Gastrocnemius medialis (tissue), 4 donors: ENCODE measurements around the gene GNB3.

Source experiments
- CTCF ChIP-seq, 5 experiments: fragments of 450-650 bp in 3 of 5; fragments of 200-600 bp in 2 of 5; sonication (generic) in 2 of 5; IDR thresholded peaks in 4 of 5; conservative IDR thresholded peaks in 1 of 5; 1 replicate in 4 of 5; 2 replicates in 1 of 5; pipeline ENCODE4 v1.5.1; 2016 to 2019; ENCODE audit warnings: antibody characterized with exemption in 5 of 5, mild to moderate bottlenecking in 3 of 5, moderate library complexity in 3 of 5
- POLR2A ChIP-seq, 2 donors: fragments of 450-650 bp; IDR thresholded peaks; one replicate each; pipeline ENCODE4 v1.6.1; 2017; ENCODE audit warnings: antibody characterized with exemption in 2 of 2, mild to moderate bottlenecking in 2 of 2, moderate library complexity in 2 of 2

- TF ChIP-seq CTCF (IDR thresholded peaks at IDR 0.05 in 4 of 5, conservative IDR thresholded peaks at IDR 0.05 in 1 of 5) = no peak
- no peak for TF ChIP-seq POLR2A (IDR thresholded peaks at IDR 0.05)
These were observed 7.0 kb downstream of the GNB3 start for GRCh38 chr12:6847676-6848075.
